ENCODE measurements around the gene LYRM7.

The LYRM7 gene

DNA sequence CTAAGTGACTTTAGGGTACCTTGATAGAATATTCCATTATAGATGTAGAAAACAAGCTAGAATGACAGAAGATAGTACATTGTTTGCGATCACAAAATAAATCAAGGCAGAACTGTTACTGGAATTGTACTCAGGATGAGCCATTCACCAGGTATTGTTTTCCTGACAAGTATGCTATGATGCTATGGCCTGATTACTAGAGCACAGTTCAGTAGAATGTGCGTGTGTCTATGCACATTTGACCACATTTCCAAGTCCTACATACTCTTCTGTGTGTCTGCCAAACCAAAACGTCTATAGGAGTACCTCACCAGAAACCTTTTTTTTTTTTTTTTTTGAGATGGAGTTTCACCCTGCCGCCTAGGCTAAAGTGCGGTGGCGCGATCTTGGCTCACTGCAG is 49.8 kb downstream of the LYRM7 start:
- H3K4me3 ChIP-seq (replicated peaks; ENCODE audit: low read depth, low read length), result no peak overlapping the region
- no peak for DNase-seq (ENCODE audit: low read depth)
- TF ChIP-seq, protein P1, sequence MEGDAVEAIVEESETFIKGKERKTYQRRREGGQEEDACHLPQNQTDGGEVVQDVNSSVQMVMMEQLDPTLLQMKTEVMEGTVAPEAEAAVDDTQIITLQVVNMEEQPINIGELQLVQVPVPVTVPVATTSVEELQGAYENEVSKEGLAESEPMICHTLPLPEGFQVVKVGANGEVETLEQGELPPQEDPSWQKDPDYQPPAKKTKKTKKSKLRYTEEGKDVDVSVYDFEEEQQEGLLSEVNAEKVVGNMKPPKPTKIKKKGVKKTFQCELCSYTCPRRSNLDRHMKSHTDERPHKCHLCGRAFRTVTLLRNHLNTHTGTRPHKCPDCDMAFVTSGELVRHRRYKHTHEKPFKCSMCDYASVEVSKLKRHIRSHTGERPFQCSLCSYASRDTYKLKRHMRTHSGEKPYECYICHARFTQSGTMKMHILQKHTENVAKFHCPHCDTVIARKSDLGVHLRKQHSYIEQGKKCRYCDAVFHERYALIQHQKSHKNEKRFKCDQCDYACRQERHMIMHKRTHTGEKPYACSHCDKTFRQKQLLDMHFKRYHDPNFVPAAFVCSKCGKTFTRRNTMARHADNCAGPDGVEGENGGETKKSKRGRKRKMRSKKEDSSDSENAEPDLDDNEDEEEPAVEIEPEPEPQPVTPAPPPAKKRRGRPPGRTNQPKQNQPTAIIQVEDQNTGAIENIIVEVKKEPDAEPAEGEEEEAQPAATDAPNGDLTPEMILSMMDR (IDR thresholded peaks at IDR 0.05; ENCODE audit: low read length, missing control alignments), result no peak

DNA sequence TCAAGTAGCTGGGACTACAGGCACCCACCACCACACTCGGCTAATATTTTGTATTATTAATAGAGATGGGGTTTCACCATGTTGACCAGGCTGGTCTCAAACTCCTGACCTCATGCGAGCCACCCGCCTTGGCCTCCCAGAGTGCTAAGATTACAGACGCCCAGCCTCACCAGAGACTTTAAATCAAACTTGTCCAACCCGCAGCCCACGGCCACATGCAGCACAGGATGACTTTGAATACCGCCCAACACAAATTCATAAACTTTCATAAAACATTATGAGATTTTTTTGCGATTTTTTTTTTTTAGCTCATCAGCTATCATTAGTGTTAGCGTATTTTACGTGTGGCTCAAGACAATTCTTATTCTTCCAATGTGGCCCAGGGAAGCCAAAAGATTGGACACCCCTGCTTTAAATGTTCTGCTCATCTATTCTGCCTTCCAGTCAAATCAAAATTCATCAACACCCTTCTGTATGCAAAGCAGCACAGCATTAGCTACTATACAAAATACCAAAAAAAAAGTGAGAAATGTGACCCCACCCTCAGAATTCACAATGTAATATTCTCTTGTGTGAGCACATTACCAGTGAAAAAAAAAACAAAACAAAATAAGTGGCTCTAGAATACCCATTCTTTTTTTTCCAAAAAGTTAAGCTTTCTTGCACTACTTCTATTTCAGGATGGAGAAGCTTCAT is 50.4 kb downstream of the LYRM7 start:
- TF ChIP-seq, protein P1 (IDR thresholded peaks at IDR 0.05; ENCODE audit: low read length, missing control alignments), result no peak
- H3K4me3 ChIP-seq (replicated peaks; ENCODE audit: low read depth, low read length), result no peak overlapping the region
- no peak for DNase-seq (ENCODE audit: low read depth)

- peak; percentile 29 for DNase-seq (ENCODE audit: low read depth)
- TF ChIP-seq, protein P1 (IDR thresholded peaks at IDR 0.05; ENCODE audit: low read length, missing control alignments), result no peak
- H3K4me3 ChIP-seq (replicated peaks; ENCODE audit: low read depth, low read length), result no peak overlapping the region
Observed at GRCh38 chr5:131221888-131222287, 51.1 kb downstream of the LYRM7 start.

DNA sequence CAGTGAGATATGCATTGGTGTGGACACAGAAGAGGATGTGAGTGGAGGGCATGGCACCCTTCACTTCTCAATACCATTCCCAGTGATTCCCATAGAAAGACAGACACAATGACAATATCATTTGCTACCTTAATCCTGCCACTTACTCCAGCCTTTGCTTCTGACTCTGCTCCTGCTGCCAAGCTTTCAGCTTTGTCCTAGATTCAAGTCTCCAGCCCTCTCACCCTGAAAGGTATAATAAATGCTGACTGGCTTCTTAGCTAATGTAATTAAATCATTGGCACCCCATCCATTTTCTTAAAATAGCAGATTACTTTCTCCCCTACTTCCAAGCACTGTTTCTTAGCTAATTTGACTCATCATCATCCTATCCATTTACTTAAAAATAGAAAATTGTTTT is 52.0 kb downstream of the LYRM7 start:
- TF ChIP-seq, protein P1 (IDR thresholded peaks at IDR 0.05; ENCODE audit: low read length, missing control alignments), result no peak
- no peak for DNase-seq (ENCODE audit: low read depth)

GRCh38 chr5:131223751-131224386 is 53.1 kb downstream of the LYRM7 start:
- DNase-seq (ENCODE audit: low read depth), result no peak
- TF ChIP-seq, protein P1 (IDR thresholded peaks at IDR 0.05; ENCODE audit: low read length, missing control alignments), result no peak

More for the DNA sequence above, 52.0 kb downstream of the LYRM7 start:
- H3K4me3 ChIP-seq (replicated peaks; ENCODE audit: low read depth, low read length), result no peak overlapping the region

DNA sequence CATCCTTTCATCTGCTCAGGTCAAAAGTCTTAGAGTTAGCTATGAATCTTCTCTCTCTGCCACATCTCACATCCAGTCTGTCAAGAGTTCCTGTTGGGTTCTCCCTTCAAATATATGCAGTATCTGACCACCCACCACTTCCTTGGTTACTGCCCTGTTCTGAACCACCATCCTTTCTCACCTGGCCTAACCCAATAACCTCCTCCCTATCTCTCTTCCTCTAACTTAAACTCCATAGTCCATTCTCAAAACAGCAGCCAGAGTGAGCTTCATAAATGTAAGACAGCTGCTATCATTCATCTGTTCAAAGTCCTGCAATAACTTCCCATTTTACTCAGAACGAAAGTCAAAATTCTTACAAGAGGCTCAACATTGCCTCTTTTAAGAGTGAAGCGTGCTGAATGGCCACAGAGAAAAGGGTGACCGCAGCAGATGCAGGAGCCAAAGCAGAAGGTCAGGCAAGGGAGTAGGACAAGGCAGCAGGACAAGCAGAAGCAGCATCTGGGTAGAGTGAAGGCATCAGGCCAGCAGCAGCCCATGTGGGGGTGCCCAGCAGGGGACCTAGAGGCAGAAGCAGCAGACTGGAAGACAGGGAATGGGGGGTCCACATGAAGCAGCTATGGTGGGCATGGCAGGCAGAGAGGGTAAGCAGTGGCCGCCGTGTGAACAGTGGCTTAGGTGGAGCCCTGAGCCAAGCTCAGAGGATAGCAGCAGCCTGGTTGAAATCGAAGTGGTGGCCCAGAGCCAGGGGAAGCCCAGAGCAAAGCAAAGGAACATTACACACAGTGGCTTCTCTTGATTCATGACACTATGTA is 53.9 kb downstream of the LYRM7 start:
- no peak overlapping the region for H3K4me3 ChIP-seq (replicated peaks; ENCODE audit: low read depth, low read length)
- DNase-seq (ENCODE audit: low read depth), result no peak
- TF ChIP-seq, protein P1 (IDR thresholded peaks at IDR 0.05; ENCODE audit: low read length, missing control alignments), result no peak

More at GRCh38 chr5:131223751-131224386, 53.1 kb downstream of the LYRM7 start:
- no peak overlapping the region for H3K4me3 ChIP-seq (replicated peaks; ENCODE audit: low read depth, low read length)
